ENCODE results near the gene BBS9. TPM values are rescaled to one million over a fixed set of nuclear protein-coding genes. Genes with fewer than 3 reads are reported as not detected.

Gene BBS9
- total RNA-seq, 1 experiment from 2014 or later = 26.4 TPM

- no peak for TF ChIP-seq CTCF (conservative IDR thresholded peaks at IDR 0.05)
- H3K9me3 Mint-ChIP-seq = peaks cover 8 to 11% of the 10 kb centered on the region in 2 experiments
- H3K36me3 Mint-ChIP-seq (ENCODE audit: insufficient read depth in 1 of 3, low read depth in 3 of 3) = peaks cover 7 to 13% (median 9%) of the 10 kb centered on the region in 3 experiments
- no peak overlapping the region for H4K8ac ChIP-seq (replicated peaks; ENCODE audit: insufficient read length, low read depth, low read length)
- no peaks in the 10 kb centered on the region for H4K20me1 ChIP-seq (ENCODE audit: control insufficient read depth, insufficient read depth, insufficient read length)
- H3T11ph ChIP-seq (ENCODE audit: low read length) = no peak overlapping the region
- no peak overlapping the region for H3K27ac ChIP-seq (ENCODE audit: insufficient read length, low read depth, low read length)
- H2AK5ac ChIP-seq (ENCODE audit: insufficient read length, low read length) = no peak overlapping the region
- no peaks in the 10 kb centered on the region for H3K4me1 ChIP-seq (ENCODE audit: insufficient read depth, low read length)
- H3K9me3 ChIP-seq (ENCODE audit: control insufficient read depth, low read depth, low read length) = no peaks in the 10 kb centered on the region
- H3K27me3 ChIP-seq (ENCODE audit: insufficient read depth, low read length) = no peaks in the 10 kb centered on the region
- H3K4me2 ChIP-seq (ENCODE audit: insufficient read depth, insufficient read length, low read length) = no peak overlapping the region
- H2BK15ac ChIP-seq (ENCODE audit: low read depth, low read length) = no peak overlapping the region
- no peak overlapping the region for H4K91ac ChIP-seq (ENCODE audit: insufficient read length, low read depth, low read length)
- H3K79me1 ChIP-seq (ENCODE audit: insufficient read depth, low read depth, low read length, poor library complexity, severe bottlenecking) = no peaks in the 10 kb centered on the region
- no peak for DNase-seq
- no peak overlapping the region for H3K56ac ChIP-seq (ENCODE audit: insufficient read length, low read depth, low read length)
- no peak overlapping the region for H3K14ac ChIP-seq (ENCODE audit: insufficient read depth, low read length)
- H3K27me3 Mint-ChIP-seq (ENCODE audit: low read depth) = no peaks in the 10 kb centered on the region
- no peaks in the 10 kb centered on the region for H3K23me2 ChIP-seq (ENCODE audit: insufficient read length, low read depth, low read length, poor library complexity, severe bottlenecking)
- H2BK120ac ChIP-seq (ENCODE audit: low read depth, low read length, poor library complexity, severe bottlenecking) = no peak overlapping the region
- H3K23ac ChIP-seq (ENCODE audit: insufficient read length, low read depth, low read length) = no peak overlapping the region
- no peak overlapping the region for H3K18ac ChIP-seq (ENCODE audit: insufficient read length, low read depth, low read length)
- WGBS (ENCODE audit: extremely low coverage, insufficient read length, low lambda C conversion rate) = no CpG with 5 or more reads among the region's 1 CpG
- no peak overlapping the region; a peak in 1 of 7 replicates for H3K27ac Mint-ChIP-seq
- no peak overlapping the region for H3K4me3 Mint-ChIP-seq
- H3K4me1 Mint-ChIP-seq = peaks cover 8% of the 10 kb centered on the region in 2 experiments
- no peak overlapping the region for H3K4ac ChIP-seq (ENCODE audit: low read depth, low read length)
- H4K5ac ChIP-seq (ENCODE audit: insufficient read length, low read depth, low read length) = no peak overlapping the region
- no peak overlapping the region for H3K9ac ChIP-seq (ENCODE audit: extremely low read depth, insufficient read length, low read length)
- no peak overlapping the region for H2BK12ac ChIP-seq (ENCODE audit: insufficient read length, low read depth, low read length)
- H3K79me2 ChIP-seq (ENCODE audit: insufficient read depth, low read length) = no peaks in the 10 kb centered on the region
- no peak overlapping the region for H2AFZ ChIP-seq (ENCODE audit: low read length)
- no peak overlapping the region for H2BK5ac ChIP-seq (ENCODE audit: insufficient read length, low read length)
- H2BK20ac ChIP-seq (ENCODE audit: low read depth, low read length, poor library complexity, severe bottlenecking) = no peak overlapping the region
Observed at GRCh38 chr7:33392148-33392547, 262.8 kb downstream of the BBS9 start.
